HL-60/S4 treated with phorbol 12-myristate 13-acetate at 8.2 ng/mL for 4 days and 3 days (cell line): ENCODE measurements around the gene GTF2IRD1.
"Not testable (repeated sequence)": the region's sequence is repeated elsewhere in the genome, so short reads cannot be mapped to it uniquely, and the experiment has no call there.

Source experiments
- in situ Hi-C: fragments of 300-500 bp; cut with MboI; formaldehyde crosslinking; loops from 2 replicates; pipeline ENCODE4 v1.15.0; 2022; ENCODE audit warnings: low sequenced_read_pairs

The GTF2IRD1 gene

DNA sequence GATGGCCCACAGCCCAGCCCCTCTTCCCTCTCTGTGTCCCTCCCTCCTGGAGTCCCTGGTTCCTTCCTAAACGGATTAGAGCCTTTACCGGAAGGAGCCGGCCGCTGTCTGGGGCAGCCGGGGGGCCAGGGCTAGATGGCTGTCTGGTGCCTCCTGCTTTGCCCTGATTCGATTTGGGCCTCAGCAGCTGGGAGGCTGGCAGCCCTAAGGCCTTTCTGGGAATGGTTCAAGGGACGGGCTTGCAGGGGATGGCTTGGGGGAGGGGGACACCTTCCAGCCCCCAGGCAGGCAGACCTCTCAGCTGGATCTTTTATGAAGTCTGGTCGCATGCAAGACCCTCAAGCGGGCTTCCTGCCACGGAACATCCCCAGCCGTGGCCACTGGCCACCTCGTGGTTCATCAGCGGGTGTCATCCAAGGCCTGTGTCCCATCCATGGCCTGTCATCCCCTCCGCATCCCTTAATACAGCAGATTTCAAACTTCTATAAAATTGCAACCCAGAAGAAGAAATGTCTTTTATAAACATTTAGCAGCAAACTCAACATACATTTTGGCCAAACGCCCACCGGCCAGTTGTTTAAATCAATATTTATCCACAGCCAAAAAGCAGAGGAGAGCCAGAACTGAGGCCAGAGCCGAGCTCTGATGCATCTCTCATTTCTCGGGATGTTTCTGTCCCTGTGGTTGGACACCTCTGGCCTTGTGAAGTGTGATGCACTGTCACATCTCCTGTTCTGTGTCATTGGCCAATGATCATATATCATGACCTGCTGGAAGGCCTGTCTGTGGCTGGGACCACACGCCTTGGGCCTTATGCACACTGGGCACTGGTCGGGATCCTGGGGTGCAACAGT is 52.0 kb downstream of the GTF2IRD1 start:
- in situ Hi-C loops = no loop called here

DNA sequence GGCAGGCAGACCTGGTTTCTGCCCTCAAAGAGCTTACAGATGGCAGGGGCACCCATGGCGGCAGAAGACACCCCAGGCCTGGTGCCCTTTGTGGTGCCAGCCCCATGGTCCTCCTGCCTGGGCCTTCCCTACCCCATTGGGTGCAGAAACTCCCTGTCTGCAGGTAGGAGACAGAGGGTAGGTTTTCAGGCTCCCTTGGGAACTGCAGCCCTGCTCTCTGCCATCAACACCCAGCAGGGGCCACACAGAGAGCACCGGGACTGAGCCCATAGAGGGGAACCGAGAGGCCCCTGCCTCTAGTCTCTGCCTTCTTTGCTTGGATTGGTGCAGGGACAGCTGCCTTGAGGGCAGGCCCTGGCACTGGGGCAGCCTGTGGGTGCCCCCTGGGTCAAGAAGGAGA is 52.6 kb downstream of the GTF2IRD1 start:
- in situ Hi-C loops = no loop called here

DNA sequence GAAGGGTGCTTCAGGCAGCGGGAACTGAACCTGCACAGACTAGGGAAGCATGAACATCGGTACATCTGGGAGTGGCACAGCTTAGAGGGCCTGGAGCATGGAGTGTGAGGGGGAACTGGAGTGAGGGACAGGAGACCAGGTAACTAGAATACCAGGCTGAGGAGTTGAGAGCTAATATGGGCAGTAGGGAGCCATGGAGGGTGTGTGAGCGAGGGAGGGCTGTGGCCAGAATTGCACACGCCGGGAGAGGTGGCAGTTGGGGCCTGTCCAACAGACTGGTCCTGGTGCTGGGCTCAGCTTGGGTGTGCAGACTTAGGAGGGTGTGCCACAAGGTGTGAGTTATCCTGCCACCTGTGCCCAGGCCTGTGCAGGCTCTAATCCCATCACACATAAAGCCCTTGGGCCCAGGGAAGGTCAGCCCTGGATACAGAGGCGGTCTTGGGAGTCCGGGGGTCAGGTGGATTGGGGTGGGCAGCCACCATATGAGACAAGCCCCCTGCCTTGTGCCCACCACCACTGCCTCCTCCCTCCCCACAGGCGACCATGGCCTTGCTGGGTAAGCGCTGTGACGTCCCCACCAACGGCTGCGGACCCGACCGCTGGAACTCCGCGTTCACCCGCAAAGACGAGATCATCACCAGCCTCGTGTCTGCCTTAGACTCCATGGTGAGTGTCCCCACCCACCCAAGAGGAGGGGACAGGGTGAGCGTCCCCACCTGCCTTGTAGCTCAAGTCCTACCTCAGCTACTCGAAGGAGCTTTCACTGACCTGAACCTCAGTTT is 54.0 kb downstream of the GTF2IRD1 start:
- in situ Hi-C loops = no loop called here

DNA sequence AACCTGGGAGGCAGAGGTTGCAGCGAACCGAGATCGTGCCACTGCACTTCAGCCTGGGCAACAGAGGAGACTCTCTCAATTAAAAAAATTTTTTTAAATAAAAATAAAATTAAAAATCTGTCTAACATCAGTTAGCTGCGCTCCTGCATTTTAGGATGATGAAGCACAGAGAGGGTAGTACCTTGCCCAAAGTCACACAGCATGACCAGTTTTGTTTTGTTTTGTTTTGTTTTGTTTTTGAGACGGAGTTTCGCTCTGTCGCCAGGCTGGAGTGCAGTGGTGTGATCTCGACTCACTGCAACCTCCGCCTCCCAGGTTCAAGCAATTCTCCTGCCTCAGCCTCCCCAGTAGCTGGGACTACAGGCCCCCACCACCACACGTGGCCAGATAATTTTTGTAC is 55.7 kb downstream of the GTF2IRD1 start:
- in situ Hi-C loops = not testable (repeated sequence)

DNA sequence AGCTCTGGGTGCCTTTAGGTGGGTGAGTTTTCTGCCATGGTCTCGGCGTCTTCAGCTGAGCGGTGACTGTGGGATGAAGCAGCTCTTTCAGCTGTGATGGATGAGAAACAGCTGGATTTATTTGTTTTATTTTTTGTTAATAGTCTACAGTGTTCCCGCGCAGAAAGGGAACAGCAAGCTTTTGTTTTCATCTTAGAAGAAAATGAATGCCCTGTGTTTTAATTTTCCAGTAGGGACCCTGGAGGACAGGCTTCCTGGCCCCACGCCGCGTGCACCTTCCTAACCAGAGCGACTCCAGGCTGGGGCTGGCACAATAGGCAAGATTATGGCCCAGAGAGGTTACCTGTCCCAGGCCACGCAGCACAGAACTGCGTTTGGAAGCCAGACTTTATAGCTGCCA is 57.6 kb downstream of the GTF2IRD1 start:
- in situ Hi-C loops = no loop called here

DNA sequence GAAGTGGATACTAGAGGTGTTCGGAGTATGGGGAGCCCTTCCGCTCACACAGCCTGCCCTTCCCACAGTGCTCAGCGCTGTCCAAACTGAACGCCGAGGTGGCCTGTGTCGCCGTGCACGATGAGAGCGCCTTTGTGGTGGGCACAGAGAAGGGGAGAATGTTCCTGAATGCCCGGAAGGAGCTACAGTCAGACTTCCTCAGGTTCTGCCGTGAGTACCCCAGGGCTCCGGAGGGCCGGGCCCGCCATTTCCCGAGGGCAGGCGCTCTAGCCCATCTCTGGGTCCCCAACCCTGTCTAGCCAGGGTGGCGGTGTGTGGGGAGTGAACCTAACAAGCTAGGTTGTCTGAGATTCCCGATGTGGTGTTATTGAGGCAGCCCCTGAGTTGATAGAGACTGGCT is 59.1 kb downstream of the GTF2IRD1 start:
- in situ Hi-C loops = no loop called here

DNA sequence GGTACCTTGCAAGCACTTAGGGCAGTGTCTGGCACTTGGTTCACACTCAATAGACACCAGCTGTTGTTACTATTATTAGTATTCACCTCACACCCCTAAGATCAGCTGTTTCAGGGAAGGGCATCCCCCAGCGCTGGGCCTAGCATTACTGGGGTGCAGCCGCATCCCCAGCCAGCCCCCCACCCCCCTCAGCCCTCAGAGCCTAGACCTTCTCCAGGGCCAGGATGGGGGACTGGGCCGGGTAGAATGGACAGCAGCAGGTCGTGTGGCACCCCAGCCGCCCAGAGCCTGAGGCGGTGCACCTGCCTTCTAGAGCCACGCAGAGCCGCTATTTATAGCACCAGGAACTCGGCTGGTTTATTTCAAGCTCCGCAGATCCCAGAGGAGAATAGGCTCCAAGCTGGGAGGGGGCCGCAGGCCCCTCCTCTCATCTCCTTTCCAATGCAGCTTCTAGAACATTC is 60.5 kb downstream of the GTF2IRD1 start:
- in situ Hi-C loops = no loop called here

DNA sequence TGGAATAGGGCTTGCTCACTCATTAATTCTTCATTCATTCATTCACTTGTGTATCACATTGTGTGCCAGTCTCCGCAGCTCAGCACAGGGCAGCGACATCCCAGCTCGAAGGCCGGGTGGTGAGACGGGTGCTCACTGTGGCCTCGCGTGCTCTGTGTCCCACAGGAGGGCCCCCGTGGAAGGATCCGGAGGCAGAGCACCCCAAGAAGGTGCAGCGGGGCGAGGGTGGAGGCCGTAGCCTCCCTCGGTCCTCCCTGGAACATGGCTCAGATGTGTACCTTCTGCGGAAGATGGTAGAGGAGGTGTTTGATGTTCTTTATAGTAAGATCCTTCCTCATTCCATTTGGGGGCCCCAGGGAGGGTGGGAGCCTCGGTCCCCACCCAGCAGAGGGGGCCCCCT is 61.6 kb downstream of the GTF2IRD1 start:
- in situ Hi-C loops = no loop called here

DNA sequence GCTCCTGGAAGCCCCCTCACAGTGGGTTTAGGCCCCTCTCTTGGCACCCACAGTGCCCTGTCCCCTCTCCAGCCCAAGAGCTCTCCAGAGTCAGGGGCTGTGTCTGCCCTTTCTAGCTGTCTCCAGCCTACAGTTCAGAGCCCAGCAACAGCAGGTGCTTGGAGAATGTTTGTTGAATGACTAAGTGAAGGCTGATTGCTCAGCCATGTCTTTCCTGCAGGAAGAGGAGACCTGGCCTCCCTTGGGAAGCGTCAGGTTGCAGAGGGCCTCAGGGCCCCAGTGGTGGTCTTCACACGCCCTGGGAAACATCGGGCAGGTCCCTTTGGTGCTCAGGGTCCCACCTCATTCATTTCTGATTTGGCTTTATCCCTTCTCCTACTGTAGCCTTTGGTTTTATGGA is 62.5 kb downstream of the GTF2IRD1 start:
- in situ Hi-C loops = no loop called here

DNA sequence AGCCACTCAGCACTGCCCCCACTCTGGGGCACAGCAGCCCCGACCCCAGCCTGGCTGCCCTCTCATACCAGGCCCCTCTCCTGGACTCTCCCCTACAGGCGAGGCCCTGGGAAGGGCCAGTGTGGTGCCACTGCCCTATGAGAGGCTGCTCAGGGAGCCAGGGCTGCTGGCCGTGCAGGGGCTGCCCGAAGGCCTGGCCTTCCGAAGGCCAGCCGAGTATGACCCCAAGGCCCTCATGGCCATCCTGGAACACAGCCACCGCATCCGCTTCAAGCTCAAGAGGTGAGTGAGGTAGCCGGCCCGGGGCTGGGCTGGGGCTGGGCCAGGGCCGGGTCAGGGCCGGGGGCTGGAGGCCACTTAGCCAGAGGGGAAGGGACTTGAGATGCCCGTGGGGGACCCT is 64.3 kb downstream of the GTF2IRD1 start:
- in situ Hi-C loops = no loop called here

DNA sequence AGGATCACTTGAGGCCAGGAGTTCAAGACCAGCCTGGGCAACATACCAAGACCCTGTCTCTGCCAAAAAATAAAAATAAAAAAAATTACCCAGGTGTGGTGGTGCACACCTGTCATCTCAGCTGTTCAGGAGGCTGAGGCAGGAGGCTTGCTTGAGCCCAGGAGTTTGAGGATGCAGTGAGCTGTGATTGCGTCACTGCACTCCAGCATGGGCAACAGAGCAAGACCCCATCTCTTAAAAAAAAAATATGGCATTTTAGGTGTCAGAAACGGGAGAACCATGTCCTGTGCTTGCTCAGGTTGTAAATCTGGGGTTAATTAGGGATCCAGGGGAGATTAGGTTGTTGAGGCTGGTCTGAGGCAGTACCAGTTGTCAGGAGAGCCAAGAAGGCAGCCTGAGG is 64.9 kb downstream of the GTF2IRD1 start:
- in situ Hi-C loops = no loop called here

DNA sequence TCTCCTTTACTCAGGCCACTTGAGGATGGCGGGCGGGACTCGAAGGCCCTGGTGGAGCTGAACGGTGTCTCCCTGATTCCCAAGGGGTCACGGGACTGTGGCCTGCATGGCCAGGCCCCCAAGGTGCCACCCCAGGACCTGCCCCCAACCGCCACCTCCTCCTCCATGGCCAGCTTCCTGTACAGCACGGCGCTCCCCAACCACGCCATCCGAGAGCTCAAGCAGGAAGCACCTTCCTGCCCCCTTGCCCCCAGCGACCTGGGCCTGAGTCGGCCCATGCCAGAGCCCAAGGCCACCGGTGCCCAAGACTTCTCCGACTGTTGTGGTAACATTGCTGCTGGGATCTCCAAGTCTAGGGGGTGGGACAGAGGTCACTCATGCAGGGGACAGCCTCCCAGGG is 65.7 kb downstream of the GTF2IRD1 start:
- in situ Hi-C loops = no loop called here

DNA sequence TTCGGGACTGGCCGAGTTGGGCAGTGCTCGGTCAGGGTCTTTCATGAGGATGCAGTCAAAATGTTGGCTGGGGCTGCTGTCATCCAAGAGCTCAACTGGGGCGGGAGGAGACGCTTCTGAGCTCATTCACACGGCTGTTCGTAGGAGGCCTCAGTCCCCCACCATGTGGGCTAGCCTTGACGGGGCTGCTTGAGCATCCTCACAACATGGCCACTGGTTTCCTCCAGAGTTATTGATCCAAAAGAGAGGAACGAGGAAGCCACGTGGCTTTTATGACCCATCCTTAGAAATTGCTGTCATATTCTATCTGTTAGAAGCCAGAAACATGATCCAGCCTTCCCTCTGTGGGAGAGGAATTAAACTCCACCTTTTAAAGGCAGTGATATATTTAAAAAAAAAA is 68.1 kb downstream of the GTF2IRD1 start:
- in situ Hi-C loops = no loop called here

DNA sequence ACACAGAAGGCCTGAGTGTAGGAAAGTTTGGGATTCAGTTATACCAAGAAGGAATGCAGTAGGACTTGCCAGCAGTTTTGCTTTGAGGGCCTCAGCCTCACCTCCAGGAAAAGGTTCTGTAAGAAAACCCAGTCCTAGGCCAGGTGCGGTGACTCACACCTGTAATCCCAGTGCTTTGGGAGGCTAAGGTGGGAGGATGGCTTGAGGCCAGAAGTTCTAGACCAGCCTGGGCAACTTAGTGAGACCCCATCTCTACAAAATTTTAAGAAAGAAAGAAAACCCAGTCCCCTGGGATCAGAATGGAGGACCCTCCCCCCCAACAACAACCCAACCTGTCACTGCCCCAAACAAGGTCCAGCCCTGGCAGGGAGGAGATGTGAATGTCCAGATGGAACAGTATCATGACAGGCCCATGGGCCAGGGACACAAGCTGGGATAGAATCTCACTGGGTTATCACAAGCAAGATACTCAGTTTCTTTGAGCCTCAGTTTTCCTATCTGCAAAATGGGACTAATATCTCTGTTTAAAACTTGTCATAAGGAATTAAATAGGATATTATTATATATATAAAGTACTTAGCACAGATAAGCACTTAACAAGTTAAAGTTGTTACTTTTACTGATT is 68.7 kb downstream of the GTF2IRD1 start:
- in situ Hi-C loops = no loop called here

DNA sequence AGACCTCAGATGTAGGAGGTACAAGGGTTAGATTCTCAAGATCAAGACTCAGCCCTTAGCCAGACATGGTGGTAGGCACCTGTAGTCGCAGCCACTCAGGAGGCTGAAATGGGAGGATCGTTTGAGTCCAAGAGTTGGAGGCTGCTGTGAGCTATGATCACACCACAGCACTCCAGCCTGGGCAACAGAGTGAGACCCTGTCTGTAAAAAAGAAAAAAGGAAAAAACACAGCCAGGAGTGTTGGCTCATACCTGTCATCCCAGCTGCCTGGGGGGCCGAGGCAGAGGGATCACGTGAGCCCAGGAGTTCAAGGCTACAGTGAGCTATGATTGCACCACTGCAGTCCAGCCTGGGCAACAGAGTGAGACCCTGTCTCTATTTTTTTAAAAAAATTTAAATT is 69.3 kb downstream of the GTF2IRD1 start:
- in situ Hi-C loops = no loop called here

DNA sequence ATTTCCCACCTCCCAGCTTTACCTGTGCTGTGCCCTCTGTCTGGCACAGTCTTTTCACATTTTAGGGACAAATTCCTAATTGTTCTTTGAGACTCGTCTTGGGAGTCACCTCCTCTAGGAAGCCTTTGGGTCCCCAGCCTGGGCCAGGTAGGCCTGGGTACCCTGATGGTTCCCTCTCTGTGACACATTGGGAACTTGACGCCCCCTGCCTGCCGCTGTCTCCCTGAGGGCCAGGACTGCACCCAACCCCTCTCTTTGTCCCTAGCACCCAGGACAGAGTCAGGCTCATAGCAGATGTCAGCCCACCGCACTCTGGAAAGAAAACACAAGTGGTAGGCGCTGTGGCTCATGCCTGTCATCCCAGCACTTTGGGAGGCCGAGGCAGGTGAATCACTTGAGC is 71.4 kb downstream of the GTF2IRD1 start:
- in situ Hi-C loops = no loop called here

DNA sequence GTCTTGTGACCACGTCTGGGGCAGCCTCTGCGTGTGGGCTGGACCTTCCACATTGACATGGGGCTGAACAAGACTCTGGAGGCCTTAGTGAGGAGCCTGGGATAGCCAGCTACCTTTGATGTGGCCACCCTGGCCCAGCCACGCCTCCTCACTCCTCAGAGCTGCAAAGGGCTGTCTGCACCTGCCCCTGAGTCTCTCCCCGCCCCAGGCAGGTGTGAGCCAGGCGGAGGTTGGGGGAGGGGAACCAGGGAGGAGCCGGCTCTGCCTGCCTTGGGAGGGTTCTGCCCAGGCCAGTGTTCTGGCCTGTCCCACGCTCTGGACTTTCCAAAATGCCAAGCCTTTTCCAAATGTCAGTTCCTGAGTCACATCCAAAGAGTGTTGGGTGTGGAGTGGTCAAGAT is 72.2 kb downstream of the GTF2IRD1 start:
- in situ Hi-C loops = no loop called here

DNA sequence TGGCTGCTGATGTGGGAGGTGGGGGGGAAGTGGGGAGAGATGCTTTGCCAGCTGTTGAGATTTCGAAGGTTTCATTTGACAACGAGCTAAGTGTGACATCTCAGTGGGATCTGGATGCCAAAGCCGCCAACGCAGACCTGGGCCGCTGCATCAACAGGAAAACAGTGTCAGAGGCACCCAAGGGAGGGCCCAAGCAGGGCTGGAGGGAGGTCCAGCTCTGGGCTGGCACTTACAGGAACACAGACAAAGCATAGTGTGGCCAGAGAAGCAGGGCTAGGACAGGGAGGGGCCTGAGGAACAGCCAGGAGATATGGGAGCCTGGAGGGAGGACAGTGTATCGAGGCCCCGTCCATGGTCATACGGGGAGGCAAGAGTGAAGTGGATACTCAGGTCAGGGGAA is 73.1 kb downstream of the GTF2IRD1 start:
- in situ Hi-C loops = no loop called here

DNA sequence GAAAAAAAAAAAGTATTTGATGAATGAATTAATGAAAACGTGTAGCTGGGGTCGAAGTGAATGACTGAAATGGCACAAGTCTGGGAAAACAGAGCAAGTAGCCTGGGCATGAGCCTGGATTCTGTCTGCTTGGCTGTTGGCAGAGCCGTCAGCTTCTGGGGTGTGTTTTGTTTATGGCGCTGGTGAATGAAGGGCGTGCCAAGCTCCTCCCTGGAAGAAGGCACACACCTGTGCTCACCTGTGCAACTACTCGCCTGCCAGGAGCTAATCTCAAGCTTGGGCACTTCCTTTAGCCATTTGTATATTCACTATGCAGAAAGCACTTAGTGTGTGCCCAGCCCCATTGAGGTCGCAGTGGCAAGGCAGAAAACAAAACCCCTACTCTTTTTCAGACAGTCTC is 74.1 kb downstream of the GTF2IRD1 start:
- in situ Hi-C loops = no loop called here

DNA sequence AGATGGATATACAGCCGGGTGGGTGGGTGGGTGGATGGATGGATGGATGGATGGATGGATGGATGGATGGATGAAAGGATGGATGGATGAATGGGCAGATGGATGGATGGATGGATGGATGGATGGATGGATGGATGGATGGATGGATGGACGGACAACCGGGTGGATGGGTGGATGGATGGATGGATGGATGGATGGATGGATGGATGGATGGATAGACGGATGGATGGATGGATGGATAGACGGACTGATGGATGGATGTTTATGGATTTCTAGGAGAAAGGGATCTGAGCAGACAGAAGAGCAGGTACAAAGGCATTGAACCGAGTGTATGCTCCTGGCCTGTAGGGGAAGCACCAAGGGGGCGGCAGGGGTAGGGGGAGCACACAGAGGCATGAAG is 75.1 kb downstream of the GTF2IRD1 start:
- in situ Hi-C loops = not testable (repeated sequence)

DNA sequence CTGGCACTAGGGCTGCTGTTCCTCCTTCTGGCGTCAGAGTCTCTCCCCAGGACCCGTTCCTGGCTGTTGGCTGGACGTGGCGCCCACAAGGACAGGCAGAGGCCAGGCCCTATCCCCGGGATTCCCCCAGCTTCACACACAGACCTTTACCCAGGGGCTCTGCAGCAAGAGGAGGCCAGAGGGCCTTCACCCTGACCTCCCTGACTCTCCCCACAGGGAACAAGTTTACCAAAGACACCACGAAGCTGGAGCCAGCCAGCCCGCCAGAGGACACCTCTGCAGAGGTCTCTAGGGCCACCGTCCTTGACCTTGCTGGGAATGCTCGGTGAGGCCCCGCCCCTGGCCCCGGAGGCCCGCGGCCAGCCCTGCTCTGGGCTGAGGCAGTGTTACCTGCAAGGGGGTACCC is 82.2 kb downstream of the GTF2IRD1 start:
- in situ Hi-C loops = no loop called here

DNA sequence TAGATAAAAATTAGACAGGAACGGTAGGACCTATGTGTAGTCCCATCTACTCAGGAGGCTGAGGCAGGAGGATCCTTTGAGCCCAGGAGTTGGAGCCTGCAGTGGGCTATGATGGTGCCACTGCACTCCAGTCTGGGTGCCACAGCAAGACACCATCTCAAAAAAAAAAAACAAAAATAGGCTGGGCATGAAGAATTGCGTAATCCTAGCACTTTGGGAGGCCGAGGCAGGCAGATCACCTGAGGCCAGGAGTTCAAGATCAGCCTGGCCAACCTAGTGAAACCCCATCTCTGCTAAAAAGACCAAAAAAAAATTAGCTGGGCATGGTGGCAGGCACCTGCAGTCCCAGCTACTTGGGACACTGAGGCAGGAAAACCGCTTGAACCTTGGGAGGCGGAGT is 88.2 kb downstream of the GTF2IRD1 start:
- in situ Hi-C loops = loop anchor here (10.0 kb wide), 1 partner anchor 97 kb away; no protein-coding TSS in a partner anchor
